ENCODE results near the gene ITGAV. TPM values are rescaled to one million over a fixed set of nuclear protein-coding genes. Genes with fewer than 3 reads are reported as not detected.

The ITGAV gene
- total RNA-seq, 4 donors from 2014 or later = 27.1 to 60.1 (median 45.1) TPM

DNA sequence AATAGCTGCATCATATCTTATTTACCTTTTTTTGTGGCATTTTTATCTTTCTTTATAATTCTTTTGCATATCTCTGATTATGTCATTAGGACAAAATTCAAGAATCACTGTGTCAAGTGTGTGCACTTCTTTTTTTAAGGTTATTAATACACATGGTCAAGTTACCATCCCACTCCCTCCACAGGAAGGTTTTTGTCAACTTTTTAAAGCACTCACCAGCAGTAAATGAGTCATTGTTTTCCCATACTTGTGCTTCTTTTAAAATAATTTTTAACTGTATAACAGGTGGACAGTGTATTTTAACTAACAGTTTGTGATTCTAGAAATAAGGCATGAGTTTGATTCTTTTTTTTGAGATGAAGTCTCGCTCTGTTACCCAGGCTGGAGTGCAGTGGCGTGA lies 58.3 kb downstream of the ITGAV start:
- H3K9me3 ChIP-seq = no peaks in the 10 kb centered on the region
- no peak for TF ChIP-seq CTCF (IDR thresholded peaks at IDR 0.05)
- TF ChIP-seq POLR2A (IDR thresholded peaks at IDR 0.05) = no peak
- intact Hi-C loops (cut with DNase I) = no loop called here
- no peaks in the 10 kb centered on the region for H3K27me3 ChIP-seq
- H3K4me1 ChIP-seq = no peaks in the 10 kb centered on the region
- 89 to 100% methylated on average over 2 of the region's 2 CpGs for WGBS, 2 donors
- peaks cover 0 to 74% (median 3%) of the 10 kb centered on the region in 3 donors for H3K36me3 ChIP-seq
- no peak for DNase-seq
- H3K4me3 ChIP-seq = no peak overlapping the region
- no peak overlapping the region for H3K27ac ChIP-seq

DNA sequence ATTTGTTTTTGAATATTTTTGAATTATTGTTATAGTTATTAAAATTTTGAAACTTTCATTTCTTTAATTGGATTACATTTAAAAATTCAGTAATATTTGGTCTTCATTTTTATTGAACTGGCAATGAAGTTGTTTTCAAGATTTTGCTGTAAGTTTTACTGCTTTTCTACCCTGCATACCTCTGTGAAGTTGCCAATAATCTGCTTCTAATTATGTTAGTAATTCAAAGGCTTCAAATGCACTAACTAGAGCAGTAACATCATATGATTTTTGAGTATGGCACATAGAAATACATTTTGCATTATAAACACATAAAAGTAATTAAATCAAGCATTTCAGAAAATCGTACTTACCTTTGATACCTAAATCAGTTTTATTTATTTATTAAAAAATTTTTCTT lies 63.7 kb downstream of the ITGAV start:
- Histone ChIP-seq H3K27ac (no peak overlapping the region), H3K27me3 (no peaks in the 10 kb centered on the region), H3K4me1 (no peaks in the 10 kb centered on the region), H3K4me3 (no peak overlapping the region), H3K9me3 (no peaks in the 10 kb centered on the region), H3K36me3 (peaks cover 0 to 74% (median 3%) of the 10 kb centered on the region in 3 donors)
- WGBS, 2 donors = 85 to 89% methylated on average over 1 of the region's 1 CpG
- no peak for DNase-seq
- intact Hi-C loops (cut with DNase I) = no loop called here
- TF ChIP-seq CTCF (IDR thresholded peaks at IDR 0.05) (no peak), POLR2A (IDR thresholded peaks at IDR 0.05) (no peak)

DNA sequence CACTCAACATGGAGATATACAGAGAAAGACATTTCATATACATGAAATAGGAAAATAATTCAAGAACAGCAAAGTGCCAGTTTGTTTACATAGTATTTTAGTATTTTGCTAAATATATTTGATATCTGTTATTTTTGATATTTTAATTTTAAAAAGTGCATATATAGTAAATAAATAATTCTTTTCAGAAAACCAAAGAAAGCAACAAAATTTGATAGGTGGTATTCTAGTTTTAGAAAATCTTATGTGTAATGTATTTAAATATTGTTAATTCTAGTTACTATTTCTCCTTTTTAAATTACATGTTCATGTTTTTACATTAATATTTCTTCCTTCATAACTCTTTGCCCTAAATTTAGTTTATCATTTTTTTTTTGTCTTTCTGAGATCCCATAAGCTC lies 69.5 kb downstream of the ITGAV start:
- no peaks in the 10 kb centered on the region for H3K27me3 ChIP-seq
- H3K27ac ChIP-seq = no peak overlapping the region
- H3K9me3 ChIP-seq = no peaks in the 10 kb centered on the region
- DNase-seq = no peak
- no peak overlapping the region for H3K4me3 ChIP-seq
- peaks cover 0 to 80% (median 3%) of the 10 kb centered on the region in 3 donors for H3K36me3 ChIP-seq
- TF ChIP-seq CTCF (IDR thresholded peaks at IDR 0.05) (no peak), POLR2A (IDR thresholded peaks at IDR 0.05) (no peak)
- H3K4me1 ChIP-seq = no peaks in the 10 kb centered on the region
- intact Hi-C loops (cut with DNase I) = no loop called here

DNA sequence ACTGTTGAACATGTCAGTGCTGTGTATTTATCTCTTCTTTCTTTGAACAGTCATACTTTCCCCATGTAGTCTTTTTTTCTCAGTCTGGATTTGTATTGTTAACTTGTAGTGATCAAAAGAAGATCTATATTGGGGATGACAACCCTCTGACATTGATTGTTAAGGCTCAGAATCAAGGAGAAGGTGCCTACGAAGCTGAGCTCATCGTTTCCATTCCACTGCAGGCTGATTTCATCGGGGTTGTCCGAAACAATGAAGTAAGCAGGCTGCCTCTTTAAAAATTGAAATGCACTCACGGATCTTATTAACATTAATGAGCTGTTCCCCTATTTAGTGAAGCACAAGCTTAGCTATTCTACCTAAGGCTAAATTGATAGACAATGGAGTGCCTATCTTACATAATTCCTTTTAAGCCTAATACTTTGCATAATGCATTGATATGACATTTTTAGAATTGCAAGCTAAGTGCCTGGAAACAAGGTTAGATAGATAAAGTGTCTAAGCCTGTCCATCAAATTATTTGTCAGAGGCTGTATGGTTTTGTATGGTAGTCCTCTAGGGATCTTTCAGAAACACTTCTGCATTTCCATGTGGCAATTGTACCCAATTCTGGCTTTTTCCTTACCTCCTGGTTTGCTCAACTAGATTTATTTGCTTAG lies 74.7 kb downstream of the ITGAV start:
- H3K4me1 ChIP-seq = no peaks in the 10 kb centered on the region
- DNase-seq = no peak
- TF ChIP-seq POLR2A (IDR thresholded peaks at IDR 0.05) (no peak), CTCF (IDR thresholded peaks at IDR 0.05) (no peak)
- peaks cover 3 to 82% (median 3%) of the 10 kb centered on the region in 3 donors for H3K36me3 ChIP-seq
- H3K9me3 ChIP-seq = no peaks in the 10 kb centered on the region
- no peak overlapping the region for H3K4me3 ChIP-seq
- H3K27ac ChIP-seq = no peak overlapping the region
- intact Hi-C loops (cut with DNase I) = no loop called here
- 92% methylated on average over 5 of the region's 5 CpGs for WGBS, 2 donors
- H3K27me3 ChIP-seq = no peaks in the 10 kb centered on the region

DNA sequence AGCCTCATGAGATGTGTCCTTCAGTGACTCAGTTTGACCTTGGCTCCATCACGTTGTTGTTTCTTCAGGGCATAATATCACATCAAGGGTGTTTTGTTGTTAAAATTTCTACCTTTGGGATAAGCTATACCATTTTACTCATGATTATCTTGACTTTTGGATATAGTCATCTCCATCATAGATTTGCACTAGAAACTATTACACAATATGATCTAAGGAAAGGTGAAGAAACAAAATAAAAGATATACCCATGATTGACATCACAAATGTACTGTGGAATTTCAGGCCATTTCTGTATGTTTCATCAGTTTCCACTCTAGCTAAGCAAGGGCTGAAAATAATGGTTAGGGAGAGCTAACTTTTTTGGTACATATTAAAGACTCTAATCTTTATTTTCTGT lies 79.3 kb downstream of the ITGAV start:
- WGBS, 2 donors = 73 to 92% methylated on average over 1 of the region's 1 CpG
- intact Hi-C loops (cut with DNase I) = no loop called here
- TF ChIP-seq POLR2A (IDR thresholded peaks at IDR 0.05) = no peak
- TF ChIP-seq CTCF (IDR thresholded peaks at IDR 0.05) = no peak
- no peak overlapping the region for H3K4me3 ChIP-seq
- peaks cover 0 to 9% (median 0%) of the 10 kb centered on the region in 3 donors for H3K9me3 ChIP-seq
- no peak for DNase-seq
- H3K36me3 ChIP-seq = peaks cover 10 to 98% (median 38%) of the 10 kb centered on the region in 3 donors
- H3K27me3 ChIP-seq = no peaks in the 10 kb centered on the region
- no peak overlapping the region for H3K27ac ChIP-seq
- H3K4me1 ChIP-seq = no peaks in the 10 kb centered on the region
